Neural cell (in vitro differentiated cells): ENCODE data around the gene GAPVD1. TPM values are rescaled to one million over a fixed set of nuclear protein-coding genes. Genes with fewer than 3 reads are reported as not detected.

ENCODE experiments used
- H2AFZ ChIP-seq: fragments of 200-600, 300-800 bp; sonication (generic), shearing (Covaris generic); 2 replicates; pipeline ENCODE4 v1.6.0; 2014; ENCODE audit warnings: low read depth, mild to moderate bottlenecking, antibody characterized with exemption, low read length, moderate library complexity
- H3F3A ChIP-seq: fragments of 200-600 bp; shearing (Covaris generic); 2 replicates; pipeline ENCODE4 v1.6.1; 2016; ENCODE audit warnings: mild to moderate bottlenecking, moderate library complexity, mixed read lengths, antibody characterized with exemption, low read length; ENCODE audit not compliant: insufficient read depth, poor library complexity, severe bottlenecking
- H3K27ac ChIP-seq: fragments of 200-600, 300-800 bp; sonication (generic), shearing (Covaris generic); 2 replicates; pipeline ENCODE4 v1.5.1; 2014; ENCODE audit warnings: mild to moderate bottlenecking, low read length, moderate library complexity
- H3K27me3 ChIP-seq: fragments of 300-800, 200-600 bp; sonication (generic), shearing (Covaris generic); 2 replicates; pipeline ENCODE4 v1.6.0; 2014; ENCODE audit warnings: mild to moderate bottlenecking, low read depth, low read length, moderate library complexity; ENCODE audit not compliant: insufficient read depth
- H3K36me3 ChIP-seq: fragments of 300-800, 200-600 bp; sonication (generic), shearing (Covaris generic); 2 replicates; pipeline ENCODE4 v1.5.1; 2014; ENCODE audit warnings: mild to moderate bottlenecking, antibody characterized with exemption, low read length, moderate library complexity; ENCODE audit not compliant: insufficient read depth
- H3K4me2 ChIP-seq: fragments of 300-800, 200-600 bp; sonication (generic), shearing (Covaris generic); 2 replicates; pipeline ENCODE4 v1.6.0; 2014; ENCODE audit warnings: mild to moderate bottlenecking, low read length
- H3K4me3 ChIP-seq: fragments of 300-800, 200-600 bp; sonication (generic), shearing (Covaris generic); 2 replicates; pipeline ENCODE4 v1.5.1; 2014; ENCODE audit warnings: mild to moderate bottlenecking, low read length, moderate library complexity
- H3K79me2 ChIP-seq: fragments of 200-600 bp; shearing (Covaris generic); replicated peaks from 2 replicates; pipeline ENCODE4 v1.6.0; 2014; ENCODE audit warnings: mild to moderate bottlenecking, low read length, moderate library complexity; ENCODE audit not compliant: insufficient read depth
- H3K9ac ChIP-seq: fragments of 300-800, 200-600 bp; sonication (generic), shearing (Covaris generic); 2 replicates; pipeline ENCODE4 v1.6.1; 2016; ENCODE audit warnings: mild to moderate bottlenecking, low read length, mixed read lengths
- H3K9me2 ChIP-seq: fragments of 200-600 bp; shearing (Covaris generic); 2 replicates; pipeline ENCODE4 v1.6.1; 2016; ENCODE audit warnings: mild to moderate bottlenecking, low read length, mixed read lengths; ENCODE audit not compliant: insufficient read depth
- H3K9me3 ChIP-seq: fragments of 200-600, 300-800 bp; sonication (generic), shearing (Covaris generic); 2 replicates; pipeline ENCODE4 v1.6.1; 2016; ENCODE audit warnings: mild to moderate bottlenecking, mixed run types, low read length, moderate library complexity, mixed read lengths
- H4K20me1 ChIP-seq: fragments of 200-600 bp; shearing (Covaris generic); 2 replicates; pipeline ENCODE4 v1.6.1; 2016; ENCODE audit warnings: mild to moderate bottlenecking, mixed run types; ENCODE audit not compliant: insufficient read depth
- CTCF ChIP-seq: fragments of 450-650 bp; IDR thresholded peaks from 2 replicates; pipeline ENCODE4 v1.5.1; 2014; ENCODE audit warnings: antibody characterized with exemption, mild to moderate bottlenecking, moderate library complexity; ENCODE audit not compliant: poor library complexity, severe bottlenecking
- EP300 ChIP-seq: fragments of 450-650 bp; conservative IDR thresholded peaks from 2 replicates; pipeline ENCODE4 v1.6.1; 2014; ENCODE audit warnings: antibody characterized with exemption, mild to moderate bottlenecking, moderate library complexity; ENCODE audit not compliant: poor library complexity, severe bottlenecking
- EZH2 ChIP-seq: fragments of 200-600, 300-800 bp; shearing (Covaris generic), sonication (generic); IDR thresholded peaks from 2 replicates; pipeline ENCODE4 v1.6.1; 2014; ENCODE audit warnings: antibody characterized with exemption, low read length, borderline replicate concordance, mild to moderate bottlenecking; ENCODE audit not compliant: insufficient read depth, poor library complexity, severe bottlenecking
- MXI1 ChIP-seq: fragments of 450-650 bp; conservative IDR thresholded peaks from 2 replicates; pipeline ENCODE4 v1.6.1; 2014; ENCODE audit warnings: antibody characterized with exemption, mild to moderate bottlenecking; ENCODE audit not compliant: poor library complexity, severe bottlenecking
- POLR2AphosphoS5 ChIP-seq: IDR thresholded peaks from 2 replicates; pipeline ENCODE4 v1.6.1; 2012
- RAD21 ChIP-seq: fragments of 450-650 bp; conservative IDR thresholded peaks from 2 replicates; pipeline ENCODE4 v1.6.1; 2014; ENCODE audit warnings: antibody characterized with exemption, mild to moderate bottlenecking, moderate library complexity
- REST ChIP-seq: IDR thresholded peaks from 2 replicates; pipeline ENCODE4 v1.6.1; 2012; ENCODE audit warnings: borderline replicate concordance
- SMC3 ChIP-seq: fragments of 450-650 bp; conservative IDR thresholded peaks from 2 replicates; pipeline ENCODE4 v1.6.1; 2014; ENCODE audit warnings: antibody characterized with exemption, mild to moderate bottlenecking, moderate library complexity; ENCODE audit not compliant: poor library complexity
- TAF1 ChIP-seq: IDR thresholded peaks from 2 replicates; pipeline ENCODE4 v1.6.1; 2012; ENCODE audit warnings: low read depth
- polyA plus RNA-seq: library from polyadenylated mRNA; depleted of rRNA; stranded (reverse); fragments of >200 nt; gene quantifications from 2 replicates; pipeline ENCODE4 v1.2.3, GENCODE V29; 2014

The GAPVD1 gene
- polyA plus RNA-seq, 1 donor from 2014 or later: 49.2 TPM

- no peaks in the 10 kb centered on the region for H3F3A ChIP-seq
- no peak overlapping the region for H3K27ac ChIP-seq
- TF ChIP-seq EP300 (no peak), MXI1 (no peak), POLR2AphosphoS5 (no peak), RAD21 (no peak), SMC3 (no peak), REST (no peak), CTCF (no peak), TAF1 (no peak)
- H3K4me2 ChIP-seq: no peak overlapping the region
- H3K36me3 ChIP-seq: no peaks in the 10 kb centered on the region
- no peak overlapping the region for H2AFZ ChIP-seq
- H4K20me1 ChIP-seq: no peaks in the 10 kb centered on the region
- no peaks in the 10 kb centered on the region for H3K79me2 ChIP-seq
- no peaks in the 10 kb centered on the region for H3K27me3 ChIP-seq
- H3K9me2 ChIP-seq: no peaks in the 10 kb centered on the region
- no peak overlapping the region for H3K9ac ChIP-seq
- no peaks in the 10 kb centered on the region for H3K9me3 ChIP-seq
- H3K4me3 ChIP-seq: no peak overlapping the region
Observed at GRCh38 chr9:125246261-125246667, 15.4 kb upstream of the GAPVD1 start.

GRCh38 chr9:125254231-125254630, 7.4 kb upstream of the GAPVD1 start:
- Histone ChIP-seq H2AFZ (no peak overlapping the region), H3K79me2 (no peaks in the 10 kb centered on the region), H3K27ac (no peak overlapping the region), H4K20me1 (no peaks in the 10 kb centered on the region), H3K27me3 (no peaks in the 10 kb centered on the region), H3K4me2 (no peak overlapping the region), H3K9me3 (no peaks in the 10 kb centered on the region), H3K4me3 (no peak overlapping the region), H3K9me2 (no peaks in the 10 kb centered on the region), H3F3A (no peaks in the 10 kb centered on the region), H3K36me3 (no peaks in the 10 kb centered on the region), H3K9ac (no peak overlapping the region)
- TF ChIP-seq TAF1: no peak
- TF ChIP-seq EP300: no peak
- no peak for TF ChIP-seq MXI1
- no peak for TF ChIP-seq RAD21
- no peak for TF ChIP-seq POLR2AphosphoS5
- TF ChIP-seq SMC3: no peak
- TF ChIP-seq CTCF: no peak
- no peak for TF ChIP-seq REST
- no peak for TF ChIP-seq EZH2
